Muscle of leg (tissue), 16 donors: ENCODE results near the gene TGM4. TPM values are rescaled to one million over a fixed set of nuclear protein-coding genes. Genes with fewer than 3 reads are reported as not detected.

Source experiments
- DNase-seq: peaks from one replicate; pipeline ENCODE4 v3.0.0; 2013
- H3K27ac ChIP-seq: one replicate; pipeline ENCODE4 v1.5.1; 2013; ENCODE audit warnings: mild to moderate bottlenecking, low read length, control low read depth
- H3K27me3 ChIP-seq: one replicate; pipeline ENCODE4 v1.6.1; 2013; ENCODE audit warnings: low read length; ENCODE audit not compliant: control insufficient read depth, insufficient read depth
- H3K36me3 ChIP-seq: one replicate; pipeline ENCODE4 v1.6.1; 2013; ENCODE audit warnings: low read length; ENCODE audit not compliant: control insufficient read depth, insufficient read depth
- H3K4me1 ChIP-seq: one replicate; pipeline ENCODE4 v1.6.1; 2013; ENCODE audit warnings: low read length; ENCODE audit not compliant: control insufficient read depth, insufficient read depth
- H3K4me3 ChIP-seq: one replicate; pipeline ENCODE4 v1.5.1; 2013; ENCODE audit warnings: low read length, control low read depth
- H3K9me3 ChIP-seq: replicated peaks from 2 replicates; pipeline ENCODE4 v1.6.1; 2013; ENCODE audit warnings: low read depth, low read length; ENCODE audit not compliant: control insufficient read depth
- WGBS: methylation state at CpG from one replicate; pipeline ENCODE4 v1.1.5; 2013; ENCODE audit warnings: missing lambda C conversion rate; ENCODE audit not compliant: insufficient coverage; 5-methylcytosine and 5-hydroxymethylcytosine counted together
- long read RNA-seq, 11 donors: transcript quantifications; one replicate each; lab custom pipeline, GENCODE V29; 2026
- polyA plus RNA-seq, 8 donors: library from polyadenylated mRNA; unstranded; fragments of 120-200 nt; gene quantifications; one replicate each; pipeline versions ENCODE4 v1.2.1 to v1.2.3, GENCODE V29; 2013; ENCODE audit warnings: inconsistent platforms in 1 of 8, low replicate concordance in 1 of 8; ENCODE audit not compliant: insufficient read length in 8 of 8, insufficient read depth in 1 of 8
- total RNA-seq: library from RNA; stranded (reverse); fragments of 120-200 nt; gene quantifications from one replicate; pipeline ENCODE4 v1.2.4, GENCODE V29; 2013

Gene TGM4
- total RNA-seq = not detected
- under 1 TPM in 6 of 8 donors, not detected in 2; 0.04 to 0.28 (median 0.06) TPM for polyA plus RNA-seq
- long read RNA-seq, donor 1 = 0 reads
- long read RNA-seq, donor 2 = 0 reads
- long read RNA-seq, donor 3 = 0 reads
- long read RNA-seq, donor 4 = 0 reads
- long read RNA-seq, donor 5 = 0 reads
- long read RNA-seq, donor 6, partial matches to known transcripts = 0 of 17 reads
- long read RNA-seq, donor 6, other reads (novel, unspliced or antisense) = 17 of 17 reads
- long read RNA-seq, donor 7 = 0 reads
- long read RNA-seq, donor 8, partial matches to known transcripts = 24 of 24 reads
- long read RNA-seq, donor 8, other reads (novel, unspliced or antisense) = 0 of 24 reads
- long read RNA-seq, donor 9 = 0 reads
- long read RNA-seq, donor 10 = 0 reads
- long read RNA-seq, donor 11 = 0 reads

- Histone ChIP-seq H3K27me3 (no peaks in the 10 kb centered on the region), H3K9me3 (no peaks in the 10 kb centered on the region), H3K36me3 (no peaks in the 10 kb centered on the region), H3K27ac (no peak within 1 kb of the TSS), H3K4me1 (no peaks in the 10 kb centered on the region), H3K4me3 (no peak within 1 kb of the TSS)
- DNase-seq = no peak
- WGBS = 100% methylated on average over 1 of the region's 5 CpGs
Measured at GRCh38 chr3:44874308-44874707, at the start of gene TGM4. TSS of gene TGM4 (plus strand) at chr3:44874608. CDS start at chr3:44874679, 71 bp downstream.

GRCh38 chr3:44825264-44825925 is 49.0 kb upstream of the TGM4 start:
- no CpG with 5 or more reads among the region's 2 CpGs for WGBS
- H3K4me3 ChIP-seq = no peak overlapping the region
- H3K27me3 ChIP-seq = no peaks in the 10 kb centered on the region
- no peak overlapping the region for H3K27ac ChIP-seq
- H3K4me1 ChIP-seq = no peaks in the 10 kb centered on the region
- no peaks in the 10 kb centered on the region for H3K9me3 ChIP-seq
- DNase-seq = no peak
- peaks cover 14% of the 10 kb centered on the region for H3K36me3 ChIP-seq

- no peak for DNase-seq
- no peaks in the 10 kb centered on the region for H3K4me1 ChIP-seq
- no CpG with 5 or more reads among the region's 3 CpGs for WGBS
- no peaks in the 10 kb centered on the region for H3K27me3 ChIP-seq
- H3K36me3 ChIP-seq = peaks cover 21% of the 10 kb centered on the region
- H3K4me3 ChIP-seq = no peak overlapping the region
- H3K9me3 ChIP-seq = no peaks in the 10 kb centered on the region
- H3K27ac ChIP-seq = no peak overlapping the region
Measured at GRCh38 chr3:44827196-44827595, 47.2 kb upstream of the TGM4 start.

DNA sequence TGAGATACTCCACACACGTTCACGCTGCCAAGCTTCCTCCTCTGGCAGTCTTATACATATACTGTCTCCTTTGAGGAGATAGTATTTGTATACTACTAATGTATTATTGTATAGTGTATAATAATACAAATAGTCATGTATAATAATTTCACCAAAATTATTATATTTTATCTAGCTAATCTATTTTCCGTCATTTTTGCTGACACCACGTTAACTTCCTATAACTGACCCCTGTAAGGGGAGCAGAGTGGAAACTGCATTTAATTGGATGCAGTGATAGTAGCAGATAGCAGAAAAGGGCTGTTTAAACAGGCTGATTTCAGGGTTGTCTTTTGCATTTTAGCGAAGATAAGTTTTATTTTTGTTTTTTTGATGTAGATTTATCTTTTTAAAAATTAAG is 43.2 kb upstream of the TGM4 start:
- Histone ChIP-seq H3K4me3 (no peak overlapping the region), H3K4me1 (no peaks in the 10 kb centered on the region), H3K9me3 (no peaks in the 10 kb centered on the region), H3K27me3 (no peaks in the 10 kb centered on the region), H3K27ac (no peak overlapping the region), H3K36me3 (peaks cover 18% of the 10 kb centered on the region)
- no CpG with 5 or more reads among the region's 5 CpGs for WGBS
- no peak for DNase-seq

DNA sequence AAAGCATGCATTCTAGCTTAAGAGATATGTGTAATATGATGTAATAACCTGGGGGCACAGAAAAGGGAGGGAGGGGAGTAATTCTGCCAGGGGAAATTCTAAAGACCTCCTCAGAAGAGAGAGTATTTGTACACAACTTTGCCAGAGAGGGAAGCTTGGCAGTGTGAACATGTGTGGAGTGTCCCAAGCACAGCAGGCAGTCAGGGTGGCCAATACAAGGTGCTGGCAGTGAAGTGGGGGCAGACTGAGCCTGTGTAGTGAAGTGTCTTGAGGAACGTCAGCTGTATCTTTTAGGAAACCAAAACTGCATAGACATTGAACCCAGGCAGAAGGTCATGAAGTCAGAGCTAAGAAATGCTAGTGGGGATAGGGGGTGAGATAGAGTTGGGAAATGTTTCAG is 42.4 kb upstream of the TGM4 start:
- no peak overlapping the region for H3K4me3 ChIP-seq
- WGBS = 91% methylated on average over 1 of the region's 1 CpG

GRCh38 chr3:44832965-44833364 is 41.4 kb upstream of the TGM4 start:
- peaks cover 18% of the 10 kb centered on the region for H3K36me3 ChIP-seq
- no peak for DNase-seq
- peaks cover 2% of the 10 kb centered on the region for H3K9me3 ChIP-seq
- no CpG with 5 or more reads among the region's 2 CpGs for WGBS
- H3K27me3 ChIP-seq = no peaks in the 10 kb centered on the region
- H3K4me3 ChIP-seq = no peak overlapping the region
- no peaks in the 10 kb centered on the region for H3K4me1 ChIP-seq
- H3K27ac ChIP-seq = no peak overlapping the region

More for the DNA sequence above, 42.4 kb upstream of the TGM4 start:
- Histone ChIP-seq H3K9me3 (peaks cover 2% of the 10 kb centered on the region), H3K36me3 (peaks cover 15% of the 10 kb centered on the region), H3K27me3 (no peaks in the 10 kb centered on the region), H3K27ac (no peak overlapping the region), H3K4me1 (no peaks in the 10 kb centered on the region)
- no peak for DNase-seq

DNA sequence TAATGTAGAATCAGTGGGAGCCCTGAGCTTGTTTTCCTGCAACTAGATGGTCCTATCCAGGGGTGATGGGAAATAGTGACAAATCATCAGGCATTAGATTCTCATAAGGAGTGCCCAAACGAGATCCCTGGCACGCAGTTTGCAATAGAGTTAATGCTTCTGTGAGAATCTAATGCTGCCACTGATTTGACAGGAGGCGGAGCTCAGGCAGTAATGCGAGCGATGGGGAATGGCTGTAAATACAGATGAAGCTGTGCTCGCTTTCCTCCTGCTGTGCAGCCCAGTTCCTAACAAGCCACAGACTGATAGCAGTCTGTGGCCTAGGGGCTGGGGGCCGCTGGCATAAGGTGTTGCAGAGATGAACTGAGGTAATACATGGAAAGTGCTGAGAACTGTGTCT is 41.0 kb upstream of the TGM4 start:
- no peak overlapping the region for H3K27ac ChIP-seq
- no peak overlapping the region for H3K4me3 ChIP-seq

DNA sequence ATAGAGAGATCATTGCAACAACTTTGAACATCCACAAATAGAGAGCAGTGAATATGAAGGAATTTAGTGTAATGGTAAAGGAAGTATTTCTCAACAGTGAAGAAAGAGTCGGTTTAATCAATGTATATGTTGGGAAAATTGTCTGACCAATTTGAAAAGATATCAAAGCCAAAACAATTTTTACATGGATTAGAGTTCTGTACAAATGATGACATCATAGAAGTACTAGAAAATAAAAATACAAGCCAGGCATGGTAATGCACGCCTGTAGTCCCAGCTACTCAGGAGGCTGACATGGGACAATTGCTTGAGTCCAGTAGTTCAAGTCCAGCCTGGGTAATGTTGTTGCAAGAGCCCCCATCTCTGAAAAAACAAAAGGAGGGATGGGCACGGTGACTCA is 38.7 kb upstream of the TGM4 start:
- H3K4me3 ChIP-seq = no peak overlapping the region
- no peaks in the 10 kb centered on the region for H3K4me1 ChIP-seq
- no peak overlapping the region for H3K27ac ChIP-seq
- peaks cover 2% of the 10 kb centered on the region for H3K9me3 ChIP-seq
- WGBS = no CpG with 5 or more reads among the region's 3 CpGs
- peaks cover 17% of the 10 kb centered on the region for H3K36me3 ChIP-seq
- no peaks in the 10 kb centered on the region for H3K27me3 ChIP-seq
- no peak for DNase-seq

More for the DNA sequence above, 41.0 kb upstream of the TGM4 start:
- WGBS = 90% methylated on average over 6 of the region's 7 CpGs
- Histone ChIP-seq H3K27me3 (no peaks in the 10 kb centered on the region), H3K4me1 (no peaks in the 10 kb centered on the region), H3K9me3 (peaks cover 2% of the 10 kb centered on the region), H3K36me3 (peaks cover 21% of the 10 kb centered on the region)
- DNase-seq = no peak

- no peaks in the 10 kb centered on the region for H3K9me3 ChIP-seq
- no peaks in the 10 kb centered on the region for H3K4me1 ChIP-seq
- H3K27ac ChIP-seq = no peak overlapping the region
- peaks cover 32% of the 10 kb centered on the region for H3K36me3 ChIP-seq
- WGBS = no CpG with 5 or more reads among the region's 2 CpGs
- H3K4me3 ChIP-seq = no peak overlapping the region
- DNase-seq = no peak
- no peaks in the 10 kb centered on the region for H3K27me3 ChIP-seq
Measured at GRCh38 chr3:44842376-44842775, 32.0 kb upstream of the TGM4 start.
